Esophagus muscularis mucosa (tissue), 4 donors: Measurements from ENCODE around the gene TTBK2. TPM values are rescaled to one million over a fixed set of nuclear protein-coding genes. Genes with fewer than 3 reads are reported as not detected.

Experiments used
- DNase-seq: peaks from one replicate; pipeline ENCODE4 v3.0.0-alpha.2; 2017; ENCODE audit errors: extremely low spot score
- H3K27ac ChIP-seq, 4 donors: fragments of 200-600 bp; sonication (generic); replicated peaks in 1 of 4; 1 replicate in 3 of 4; 2 replicates in 1 of 4; pipeline ENCODE4 v1.5.1; 2016 to 2019; ENCODE audit warnings: mild to moderate bottlenecking in 1 of 4
- H3K27me3 ChIP-seq, 4 donors: fragments of 200-600 bp; sonication (generic); one replicate each; pipeline versions ENCODE4 v1.5.1 to v1.6.0; 2016 to 2019
- H3K36me3 ChIP-seq, 4 donors: fragments of 200-600 bp; sonication (generic); one replicate each; pipeline ENCODE4 v1.5.1; 2016 to 2019
- H3K4me1 ChIP-seq, 4 donors: fragments of 200-600 bp; sonication (generic); one replicate each; pipeline ENCODE4 v1.5.1; 2016 to 2019
- H3K4me3 ChIP-seq, 4 donors: fragments of 200-600 bp; sonication (generic); 1 replicate in 2 of 4; 2 replicates in 2 of 4; pipeline ENCODE4 v1.5.1; 2016 to 2019; ENCODE audit warnings: mild to moderate bottlenecking in 4 of 4, moderate library complexity in 1 of 4
- H3K9me3 ChIP-seq, 4 donors: fragments of 200-600 bp; sonication (generic); 1 replicate in 3 of 4; 2 replicates in 1 of 4; pipeline ENCODE4 v1.5.1; 2016 to 2019
- EP300 ChIP-seq: sonication (generic); formaldehyde crosslinking; IDR thresholded peaks from one replicate; pipeline ENCODE4 v1.6.1; 2017; ENCODE audit warnings: antibody characterized with exemption
- POLR2A ChIP-seq: fragments of 450-650 bp; IDR thresholded peaks from one replicate; pipeline ENCODE4 v1.6.1; 2017; ENCODE audit warnings: antibody characterized with exemption, moderate library complexity, mild to moderate bottlenecking, low read depth
- POLR2AphosphoS5 ChIP-seq, 2 donors: sonication (generic); formaldehyde crosslinking; IDR thresholded peaks; one replicate each; pipeline ENCODE4 v1.6.1; 2017; ENCODE audit warnings: antibody characterized with exemption in 2 of 2
- WGBS: methylation state at CpG from one replicate; pipeline ENCODE4 v1.1.5; 2018; 5-methylcytosine and 5-hydroxymethylcytosine counted together
- intact Hi-C: fragments of 100-400 bp; cut with DNase I; formaldehyde crosslinking; loops from one replicate; pipeline ENCODE4 v1.15.1; 2023
- total RNA-seq, 4 donors: library from RNA; depleted of rRNA; stranded (reverse); fragments of >200 nt; gene quantifications; one replicate each; pipeline versions ENCODE4 v1.1.0 to v1.2.1, GENCODE V29; 2016
- TF ChIP-seq, protein P1 (sequence below), 3 experiments: fragments of 200-600 bp in 2 of 3; fragments of 450-650 bp in 1 of 3; sonication (generic) in 2 of 3; IDR thresholded peaks; one replicate each; pipeline ENCODE4 v1.5.1; 2017 to 2019; ENCODE audit warnings: antibody characterized with exemption in 3 of 3, mild to moderate bottlenecking in 2 of 3, moderate library complexity in 1 of 3

Gene TTBK2
- total RNA-seq, 4 donors from 2014 or later: 19.4 to 33.0 (median 25.1) TPM

DNA sequence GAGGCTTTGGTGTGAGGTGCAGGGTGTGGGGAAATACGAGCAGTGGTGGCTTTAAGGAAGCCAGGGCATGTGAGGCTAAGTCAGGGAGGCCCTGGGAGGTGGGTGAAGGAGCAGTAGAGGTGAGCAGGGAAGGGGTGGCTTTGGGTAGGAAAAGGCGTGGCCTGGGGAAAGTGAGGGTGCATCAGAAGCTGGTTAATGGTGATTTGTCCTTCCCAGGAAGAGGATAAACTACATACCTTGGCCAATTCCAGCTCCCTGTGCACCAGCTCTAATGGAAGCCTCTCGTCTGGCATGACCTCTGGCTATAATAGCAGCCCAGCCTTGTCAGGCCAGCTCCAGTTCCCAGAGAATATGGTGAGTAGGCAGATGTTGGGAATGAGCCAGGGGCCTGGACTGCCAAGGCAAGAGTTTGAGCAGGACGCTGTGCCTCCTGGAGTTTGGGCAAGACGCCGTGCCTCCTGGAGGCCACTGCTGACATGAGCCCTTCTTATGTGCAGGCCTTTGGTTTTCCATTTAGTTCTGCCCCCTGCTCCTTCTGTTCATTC lies 225.0 kb downstream of the TTBK2 start:
- TF ChIP-seq EP300 (no peak), POLR2A (no peak)
- TF ChIP-seq, protein P1, sequence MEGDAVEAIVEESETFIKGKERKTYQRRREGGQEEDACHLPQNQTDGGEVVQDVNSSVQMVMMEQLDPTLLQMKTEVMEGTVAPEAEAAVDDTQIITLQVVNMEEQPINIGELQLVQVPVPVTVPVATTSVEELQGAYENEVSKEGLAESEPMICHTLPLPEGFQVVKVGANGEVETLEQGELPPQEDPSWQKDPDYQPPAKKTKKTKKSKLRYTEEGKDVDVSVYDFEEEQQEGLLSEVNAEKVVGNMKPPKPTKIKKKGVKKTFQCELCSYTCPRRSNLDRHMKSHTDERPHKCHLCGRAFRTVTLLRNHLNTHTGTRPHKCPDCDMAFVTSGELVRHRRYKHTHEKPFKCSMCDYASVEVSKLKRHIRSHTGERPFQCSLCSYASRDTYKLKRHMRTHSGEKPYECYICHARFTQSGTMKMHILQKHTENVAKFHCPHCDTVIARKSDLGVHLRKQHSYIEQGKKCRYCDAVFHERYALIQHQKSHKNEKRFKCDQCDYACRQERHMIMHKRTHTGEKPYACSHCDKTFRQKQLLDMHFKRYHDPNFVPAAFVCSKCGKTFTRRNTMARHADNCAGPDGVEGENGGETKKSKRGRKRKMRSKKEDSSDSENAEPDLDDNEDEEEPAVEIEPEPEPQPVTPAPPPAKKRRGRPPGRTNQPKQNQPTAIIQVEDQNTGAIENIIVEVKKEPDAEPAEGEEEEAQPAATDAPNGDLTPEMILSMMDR (IDR thresholded peaks at IDR 0.05): no peak
- Histone ChIP-seq H3K9me3 (peaks cover 0 to under 1% (median 0%) of the 10 kb centered on the region in 4 donors), H3K4me1 (no peaks in the 10 kb centered on the region), H3K27ac (no peak overlapping the region), H3K36me3 (peaks cover 46 to 100% (median 87%) of the 10 kb centered on the region in 4 donors), H3K4me3 (no peak overlapping the region), H3K27me3 (no peaks in the 10 kb centered on the region)
- DNase-seq: no peak
- 84% methylated on average over 6 of the region's 6 CpGs for WGBS
- intact Hi-C loops: no loop called here

DNA sequence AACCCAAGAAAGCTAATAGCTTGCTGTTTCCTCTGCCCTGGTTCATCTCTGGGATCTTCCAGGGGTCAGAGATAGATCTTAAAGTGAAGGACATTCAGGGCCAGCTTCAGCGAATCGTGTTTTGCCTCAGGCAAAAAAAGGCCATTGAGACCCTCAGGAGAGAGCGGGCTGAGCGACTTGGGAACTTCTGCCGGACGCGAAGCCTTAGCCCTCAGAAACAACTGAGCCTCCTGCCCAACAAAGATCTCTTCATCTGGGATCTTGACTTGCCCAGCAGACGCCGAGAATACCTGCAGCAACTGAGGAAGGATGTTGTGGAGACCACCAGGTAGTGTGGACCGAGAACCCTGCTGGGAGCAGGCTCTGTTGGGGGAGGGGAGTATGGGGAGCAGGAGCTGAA lies 226.2 kb downstream of the TTBK2 start:
- Histone ChIP-seq H3K9me3 (no peaks in the 10 kb centered on the region), H3K36me3 (peaks cover 46 to 100% (median 89%) of the 10 kb centered on the region in 4 donors), H3K27me3 (no peaks in the 10 kb centered on the region), H3K4me3 (no peak overlapping the region), H3K27ac (no peak overlapping the region), H3K4me1 (no peaks in the 10 kb centered on the region)
- intact Hi-C loops: no loop called here
- WGBS: 96% methylated on average over 10 of the region's 10 CpGs
- DNase-seq: no peak
- TF ChIP-seq EP300 (no peak), POLR2AphosphoS5 (IDR thresholded peaks at IDR 0.05) (no peak), POLR2A (no peak)
- TF ChIP-seq, protein P1 (IDR thresholded peaks at IDR 0.05): no peak

DNA sequence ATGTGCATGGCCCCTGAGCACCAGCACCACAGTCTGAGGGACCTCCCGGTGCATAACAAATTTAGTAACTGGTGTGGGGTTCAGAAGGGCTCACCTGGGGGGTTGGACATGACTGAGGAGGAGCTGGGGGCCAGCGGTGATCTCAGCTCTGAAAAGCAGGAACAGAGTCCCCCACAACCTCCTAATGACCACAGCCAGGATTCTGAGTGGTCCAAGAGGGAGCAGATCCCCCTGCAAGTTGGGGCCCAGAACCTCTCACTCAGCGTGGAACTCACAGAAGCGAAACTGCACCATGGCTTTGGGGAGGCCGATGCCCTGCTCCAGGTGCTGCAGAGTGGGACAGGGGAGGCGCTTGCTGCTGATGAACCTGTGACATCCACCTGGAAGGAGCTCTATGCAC lies 226.6 kb downstream of the TTBK2 start:
- no peak overlapping the region for H3K27ac ChIP-seq
- no peaks in the 10 kb centered on the region for H3K4me1 ChIP-seq
- no peaks in the 10 kb centered on the region for H3K27me3 ChIP-seq
- WGBS: 95% methylated on average over 4 of the region's 6 CpGs
- DNase-seq: no peak
- H3K36me3 ChIP-seq: peaks cover 46 to 100% (median 91%) of the 10 kb centered on the region in 4 donors
- TF ChIP-seq POLR2A (no peak), POLR2AphosphoS5 (IDR thresholded peaks at IDR 0.05) (no peak), EP300 (no peak)
- TF ChIP-seq, protein P1 (IDR thresholded peaks at IDR 0.05): no peak
- no peak overlapping the region for H3K4me3 ChIP-seq
- intact Hi-C loops: no loop called here
- H3K9me3 ChIP-seq: no peaks in the 10 kb centered on the region

DNA sequence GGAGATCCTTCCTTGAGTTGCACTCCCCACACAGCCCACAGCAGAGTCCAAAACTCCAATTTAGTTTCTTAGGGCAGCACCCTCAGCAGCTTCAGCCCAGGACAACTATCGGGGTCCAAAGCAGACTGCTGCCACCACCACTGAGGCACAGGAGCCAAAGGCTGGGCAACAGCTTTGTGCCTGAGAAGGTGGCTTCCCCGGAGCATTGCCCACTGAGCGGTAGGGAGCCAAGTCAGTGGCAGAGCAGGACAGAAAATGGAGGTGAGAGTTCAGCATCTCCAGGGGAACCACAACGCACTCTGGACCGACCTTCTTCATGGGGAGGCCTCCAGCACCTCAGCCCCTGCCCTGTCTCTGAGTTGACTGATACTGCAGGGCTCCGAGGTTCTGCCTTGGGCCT lies 227.1 kb downstream of the TTBK2 start:
- Histone ChIP-seq H3K27ac (no peak overlapping the region), H3K4me3 (no peak overlapping the region), H3K27me3 (no peaks in the 10 kb centered on the region), H3K9me3 (no peaks in the 10 kb centered on the region), H3K36me3 (peaks cover 46 to 100% (median 93%) of the 10 kb centered on the region in 4 donors), H3K4me1 (no peaks in the 10 kb centered on the region)
- no peak for DNase-seq
- TF ChIP-seq POLR2AphosphoS5 (IDR thresholded peaks at IDR 0.05) (no peak), POLR2A (no peak), EP300 (no peak)
- TF ChIP-seq, protein P1 (IDR thresholded peaks at IDR 0.05): no peak
- WGBS: 91% methylated on average over 6 of the region's 6 CpGs
- intact Hi-C loops: no loop called here

DNA sequence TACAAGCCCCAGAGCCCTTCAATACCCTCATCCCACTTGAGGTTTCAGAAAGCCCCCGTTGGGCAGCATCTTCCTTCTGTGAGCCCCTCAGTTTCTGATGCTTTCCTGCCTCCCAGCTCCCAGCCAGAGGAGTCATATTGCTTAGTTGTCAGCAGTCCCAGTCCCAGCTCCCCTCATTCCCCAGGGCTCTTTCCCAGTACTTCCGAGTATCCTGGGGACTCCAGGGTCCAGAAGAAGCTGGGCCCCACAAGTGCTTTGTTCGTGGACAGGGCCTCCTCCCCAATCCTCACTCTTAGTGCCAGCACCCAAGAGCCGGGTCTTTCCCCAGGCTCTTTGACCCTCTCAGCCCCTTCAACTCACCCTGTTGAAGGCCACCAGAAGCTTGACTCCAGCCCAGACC lies 227.6 kb downstream of the TTBK2 start:
- Histone ChIP-seq H3K9me3 (no peaks in the 10 kb centered on the region), H3K4me3 (no peak overlapping the region), H3K27me3 (no peaks in the 10 kb centered on the region), H3K27ac (no peak overlapping the region), H3K36me3 (peaks cover 41 to 100% (median 95%) of the 10 kb centered on the region in 4 donors), H3K4me1 (no peaks in the 10 kb centered on the region)
- no peak for DNase-seq
- TF ChIP-seq, protein P1 (IDR thresholded peaks at IDR 0.05): no peak
- TF ChIP-seq EP300 (no peak), POLR2A (no peak), POLR2AphosphoS5 (IDR thresholded peaks at IDR 0.05) (no peak)
- intact Hi-C loops: no loop called here
- WGBS: 96% methylated on average over 4 of the region's 4 CpGs
